ENCODE data around the gene NAA25.
"Not testable (repeated sequence)": the region's sequence is repeated elsewhere in the genome, so short reads cannot be mapped to it uniquely, and the experiment has no call there.

NAA25 gene

GRCh38 chr12:112061137-112061536, 47.4 kb downstream of the NAA25 start:
- DNase-seq (ENCODE audit: low read depth), result no peak

GRCh38 chr12:112049351-112049750, 59.2 kb downstream of the NAA25 start:
- DNase-seq (ENCODE audit: low read depth), result no peak

- no peak for DNase-seq (ENCODE audit: low read depth)
These were observed 62.6 kb downstream of the NAA25 start for GRCh38 chr12:112046003-112046402.

GRCh38 chr12:112036614-112037013, 72.0 kb downstream of the NAA25 start:
- not testable (repeated sequence) for DNase-seq (ENCODE audit: low read depth)

GRCh38 chr12:112035219-112035785, 73.3 kb downstream of the NAA25 start:
- DNase-seq (ENCODE audit: low read depth), result no peak

GRCh38 chr12:112032292-112032691, 76.3 kb downstream of the NAA25 start:
- DNase-seq (ENCODE audit: low read depth), result no peak

GRCh38 chr12:112031472-112031871, 77.1 kb downstream of the NAA25 start:
- DNase-seq (ENCODE audit: low read depth), result no peak

GRCh38 chr12:112029301-112029700, 79.3 kb downstream of the NAA25 start:
- DNase-seq (ENCODE audit: low read depth), result no peak

GRCh38 chr12:112025808-112026375, 82.7 kb downstream of the NAA25 start:
- DNase-seq (ENCODE audit: low read depth), result no peak

- DNase-seq (ENCODE audit: low read depth), result no peak
These were observed 84.7 kb downstream of the NAA25 start for GRCh38 chr12:112023759-112024396.

GRCh38 chr12:112022241-112023016, 86.2 kb downstream of the NAA25 start:
- DNase-seq (ENCODE audit: low read depth), result no peak

GRCh38 chr12:112020947-112021457, 87.6 kb downstream of the NAA25 start:
- no peak for DNase-seq (ENCODE audit: low read depth)

GRCh38 chr12:112018571-112019237, 89.9 kb downstream of the NAA25 start:
- no peak for DNase-seq (ENCODE audit: low read depth)

- DNase-seq (ENCODE audit: low read depth), result no peak
These were observed 91.5 kb downstream of the NAA25 start for GRCh38 chr12:112017041-112017440.

- no peak for DNase-seq (ENCODE audit: low read depth)
These were observed 92.6 kb downstream of the NAA25 start for GRCh38 chr12:112015938-112016337.

GRCh38 chr12:112013601-112014402, 94.8 kb downstream of the NAA25 start:
- DNase-seq (ENCODE audit: low read depth), result peak; percentile 42

GRCh38 chr12:112012775-112013600, 95.6 kb downstream of the NAA25 start, which contains the start of the genes ERP29 and TMEM116:
Gene ERP29, plus strand, starts transcription at chr12:112013426. Its CDS starts 40 bp downstream, at chr12:112013466.
Gene TMEM116, minus strand, starts transcription at chr12:112013165. Its CDS starts 7,895 bp downstream, at chr12:112005270.
- DNase-seq (ENCODE audit: low read depth), result peak; percentile 100

GRCh38 chr12:112011685-112012084, 96.9 kb downstream of the NAA25 start:
- DNase-seq (ENCODE audit: low read depth), result no peak

- no peak for DNase-seq (ENCODE audit: low read depth)
These were observed 97.9 kb downstream of the NAA25 start for GRCh38 chr12:112010415-112011344.

Measured in stimulated activated CD8-positive, alpha-beta memory T cell treated with anti-CD3 and anti-CD28 coated beads, Interleukin-12 subunit alpha, Interleukin-12 subunit beta, amount 100 ng/mL, for 4 hours (primary cell).